SK-N-MC (cell line): Measurements from ENCODE around the gene ARL5C.
A peak's percentile ranks its signal among the peaks of the same experiment; 100 is the strongest.

ENCODE experiments used
- DNase-seq: peaks from one replicate; pipeline ENCODE4 v3.0.0-alpha.2; 2011; ENCODE audit warnings: low read depth, low spot score
- H3K27ac ChIP-seq: fragments of 200-600 bp; sonication (generic); 2 replicates; pipeline ENCODE4 v1.5.1; 2016; ENCODE audit warnings: mixed run types
- H3K36me3 ChIP-seq: fragments of 200-600 bp; sonication (generic); 2 replicates; pipeline ENCODE4 v1.6.1; 2017; ENCODE audit warnings: antibody characterized with exemption, low read length, mixed read lengths; ENCODE audit not compliant: insufficient read depth
- H3K4me3 ChIP-seq: fragments of 200-600 bp; sonication (generic); 2 replicates; pipeline ENCODE4 v1.5.1; 2016
- H3K9ac ChIP-seq: fragments of 200-600 bp; sonication (generic); 2 replicates; pipeline ENCODE4 v1.8.0; 2017; ENCODE audit warnings: mixed run types, mixed read lengths; ENCODE audit not compliant: insufficient read length
- H3K9me3 ChIP-seq: fragments of 200-600 bp; sonication (generic); 2 replicates; pipeline ENCODE4 v1.6.1; 2017; ENCODE audit warnings: low read depth, mild to moderate bottlenecking, antibody characterized with exemption, low read length, moderate library complexity, mixed read lengths
- EZH2 ChIP-seq: fragments of 200-600 bp; sonication (generic); IDR thresholded peaks from one replicate; pipeline ENCODE4 v1.6.1; 2017; ENCODE audit warnings: antibody characterized with exemption
- FOXP2 ChIP-seq: optimal IDR thresholded peaks from 2 replicates; pipeline ENCODE3; 2011; ENCODE audit warnings: mild to moderate bottlenecking, moderate library complexity; ENCODE audit not compliant: insufficient read depth; ENCODE audit errors: extremely low read length, control extremely low read depth
- POLR2AphosphoS5 ChIP-seq: IDR thresholded peaks from 2 replicates; pipeline ENCODE4 v1.6.1; 2012; ENCODE audit warnings: mild to moderate bottlenecking, low read depth, low read length, borderline replicate concordance

ARL5C gene

GRCh38 chr17:39165178-39165840 is 652 bp downstream of the ARL5C start:
- H3K9ac ChIP-seq, result no peak overlapping the region
- TF ChIP-seq FOXP2 (no peak), POLR2AphosphoS5 (no peak), EZH2 (no peak)
- H3K4me3 ChIP-seq, result no peak overlapping the region; the same call in 1 of the 2 replicates

GRCh38 chr17:39164675-39165143 is 1.3 kb downstream of the ARL5C start:
- peak; percentile 48 for DNase-seq

More at GRCh38 chr17:39165178-39165840, 652 bp downstream of the ARL5C start:
- Histone ChIP-seq H3K36me3 (no peaks in the 10 kb centered on the region), H3K27ac (no peak overlapping the region), H3K9me3 (no peaks in the 10 kb centered on the region)
- no peak for DNase-seq

GRCh38 chr17:39161962-39162361 is 4.0 kb downstream of the ARL5C start:
- H3K9ac ChIP-seq, result no peak overlapping the region
- DNase-seq, result no peak
- no peaks in the 10 kb centered on the region for H3K9me3 ChIP-seq
- H3K36me3 ChIP-seq, result no peaks in the 10 kb centered on the region
- no peak overlapping the region for H3K4me3 ChIP-seq
- TF ChIP-seq POLR2AphosphoS5 (no peak), EZH2 (no peak), FOXP2 (no peak)
- no peak overlapping the region for H3K27ac ChIP-seq

More at GRCh38 chr17:39164675-39165143, 1.3 kb downstream of the ARL5C start:
- H3K27ac ChIP-seq, result no peak overlapping the region
- peak overlapping the region; percentile 59 for H3K9ac ChIP-seq
- H3K9me3 ChIP-seq, result no peaks in the 10 kb centered on the region
- H3K36me3 ChIP-seq, result no peaks in the 10 kb centered on the region
- TF ChIP-seq POLR2AphosphoS5, result peak; percentile 31; the same call in 1 of the 2 replicates
- TF ChIP-seq EZH2, result no peak
- peak overlapping the region; percentile 40 for H3K4me3 ChIP-seq

GRCh38 chr17:39158623-39159022 is 7.3 kb downstream of the ARL5C start:
- H3K36me3 ChIP-seq, result no peaks in the 10 kb centered on the region
- no peak for TF ChIP-seq FOXP2
- no peak overlapping the region for H3K9ac ChIP-seq
- H3K27ac ChIP-seq, result no peak overlapping the region
- H3K4me3 ChIP-seq, result no peak overlapping the region
- no peaks in the 10 kb centered on the region for H3K9me3 ChIP-seq
- DNase-seq, result no peak

- no peak for TF ChIP-seq POLR2AphosphoS5
- TF ChIP-seq FOXP2, result no peak
- no peak for TF ChIP-seq EZH2
- no peaks in the 10 kb centered on the region for H3K36me3 ChIP-seq
- H3K4me3 ChIP-seq, result no peak overlapping the region
- H3K27ac ChIP-seq, result no peak overlapping the region
- no peak for DNase-seq
- H3K9me3 ChIP-seq, result no peaks in the 10 kb centered on the region
- no peak overlapping the region for H3K9ac ChIP-seq
Measured at GRCh38 chr17:39156491-39156890, 9.5 kb downstream of the ARL5C start.

GRCh38 chr17:39155654-39156053 is 10.3 kb downstream of the ARL5C start:
- TF ChIP-seq EZH2, result no peak
- no peak for TF ChIP-seq FOXP2
- no peak for TF ChIP-seq POLR2AphosphoS5
- H3K4me3 ChIP-seq, result no peak overlapping the region

GRCh38 chr17:39153599-39154051 is 12.3 kb downstream of the ARL5C start:
- H3K27ac ChIP-seq, result peak overlapping the region; percentile 62
- H3K9me3 ChIP-seq, result no peaks in the 10 kb centered on the region
- no peaks in the 10 kb centered on the region for H3K36me3 ChIP-seq
- no peak for TF ChIP-seq EZH2
- no peak for TF ChIP-seq FOXP2
- no peak for TF ChIP-seq POLR2AphosphoS5
- peak overlapping the region; percentile 95 for H3K4me3 ChIP-seq
- peak; percentile 77 for DNase-seq
- peak overlapping the region; percentile 75 for H3K9ac ChIP-seq

More at GRCh38 chr17:39155654-39156053, 10.3 kb downstream of the ARL5C start:
- no peak overlapping the region for H3K9ac ChIP-seq
- no peak overlapping the region for H3K27ac ChIP-seq
- H3K9me3 ChIP-seq, result no peaks in the 10 kb centered on the region
- no peak for DNase-seq
- H3K36me3 ChIP-seq, result no peaks in the 10 kb centered on the region

GRCh38 chr17:39151943-39152818 is 13.8 kb downstream of the ARL5C start:
- H3K9me3 ChIP-seq, result no peaks in the 10 kb centered on the region
- peak; percentile 18 for DNase-seq
- TF ChIP-seq FOXP2 (no peak), POLR2AphosphoS5 (no peak), EZH2 (no peak)
- no peak overlapping the region for H3K27ac ChIP-seq
- peak overlapping the region; percentile 95 for H3K4me3 ChIP-seq
- H3K9ac ChIP-seq, result no peak overlapping the region
- H3K36me3 ChIP-seq, result no peaks in the 10 kb centered on the region
